Thyroid gland (tissue), 4 donors: ENCODE measurements around the gene INTS11. TPM values are rescaled to one million over a fixed set of nuclear protein-coding genes. Genes with fewer than 3 reads are reported as not detected.

ENCODE experiments used
- DNase-seq, 2 donors: peaks; one replicate each; pipeline ENCODE4 v3.0.0-alpha.2; 2019
- H3K27ac ChIP-seq, 3 donors: fragments of 200-600 bp; sonication (generic); 1 replicate in 2 of 3; 2 replicates in 1 of 3; pipeline ENCODE4 v1.5.1; 2016 to 2019; ENCODE audit warnings: mild to moderate bottlenecking in 1 of 3, moderate library complexity in 1 of 3
- H3K27me3 ChIP-seq: fragments of 200-600 bp; sonication (generic); one replicate; pipeline ENCODE4 v1.5.1; 2019
- H3K36me3 ChIP-seq, 2 donors: fragments of 200-600 bp; sonication (generic); one replicate each; pipeline ENCODE4 v1.5.1; 2016 to 2019
- H3K4me1 ChIP-seq, 2 donors: fragments of 200-600 bp; sonication (generic); one replicate each; pipeline ENCODE4 v1.5.1; 2017 to 2019
- H3K4me3 ChIP-seq, 3 donors: fragments of 200-600 bp; sonication (generic); replicated peaks in 1 of 3; 1 replicate in 2 of 3; 2 replicates in 1 of 3; pipeline ENCODE4 v1.5.1; 2016; ENCODE audit warnings: mild to moderate bottlenecking in 1 of 3
- H3K9me3 ChIP-seq: fragments of 200-600 bp; sonication (generic); one replicate; pipeline ENCODE4 v1.5.1; 2017
- POLR2A ChIP-seq, 2 donors: fragments of 450-650 bp; IDR thresholded peaks; one replicate each; pipeline ENCODE4 v1.6.1; 2017; ENCODE audit warnings: antibody characterized with exemption in 2 of 2, mild to moderate bottlenecking in 2 of 2, moderate library complexity in 1 of 2
- WGBS, 2 donors: methylation state at CpG; one replicate each; pipeline ENCODE4 v1.1.5; 2017; 5-methylcytosine and 5-hydroxymethylcytosine counted together
- intact Hi-C: fragments of 100-400 bp; cut with DNase I; formaldehyde crosslinking; loops from one replicate; pipeline ENCODE4 v1.15.1; 2023
- total RNA-seq, 4 donors: library from RNA; depleted of rRNA; stranded (reverse); fragments of >200 nt; gene quantifications; one replicate each; pipeline ENCODE4 v1.2.3, GENCODE V29; 2016
- TF ChIP-seq, protein P1 (sequence below), 6 experiments: fragments of 200-600 bp in 3 of 6; fragments of 450-650 bp in 3 of 6; sonication (generic) in 3 of 6; IDR thresholded peaks; one replicate each; pipeline ENCODE4 v1.5.1; 2016 to 2019; ENCODE audit warnings: antibody characterized with exemption in 6 of 6, mild to moderate bottlenecking in 2 of 6, inconsistent platforms in 1 of 6, moderate library complexity in 1 of 6

The INTS11 gene
- total RNA-seq, 4 donors from 2014 or later: 68.9 to 116 (median 94.7) TPM

DNA sequence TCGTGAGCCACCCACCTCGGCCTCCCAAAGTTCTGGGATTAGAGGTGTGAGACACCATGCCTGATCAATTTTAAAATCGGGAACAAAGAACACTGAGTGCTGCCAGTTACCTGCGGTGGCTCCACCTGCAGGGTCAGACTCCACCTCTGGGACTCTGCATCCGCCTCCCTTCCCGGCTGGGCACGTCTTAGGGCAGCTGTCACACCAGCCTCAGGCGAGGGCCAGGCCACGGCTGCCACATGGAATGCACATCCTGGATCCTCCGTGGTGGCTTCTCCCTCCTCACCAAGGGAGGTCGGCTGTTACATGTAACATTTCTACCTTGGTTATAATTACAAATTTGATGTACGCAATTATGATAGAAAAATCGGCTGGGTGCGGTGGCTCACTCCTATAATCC, 39.8 kb upstream of the INTS11 start:
- no peak for TF ChIP-seq POLR2A (IDR thresholded peaks at IDR 0.05)
- TF ChIP-seq, protein P1, sequence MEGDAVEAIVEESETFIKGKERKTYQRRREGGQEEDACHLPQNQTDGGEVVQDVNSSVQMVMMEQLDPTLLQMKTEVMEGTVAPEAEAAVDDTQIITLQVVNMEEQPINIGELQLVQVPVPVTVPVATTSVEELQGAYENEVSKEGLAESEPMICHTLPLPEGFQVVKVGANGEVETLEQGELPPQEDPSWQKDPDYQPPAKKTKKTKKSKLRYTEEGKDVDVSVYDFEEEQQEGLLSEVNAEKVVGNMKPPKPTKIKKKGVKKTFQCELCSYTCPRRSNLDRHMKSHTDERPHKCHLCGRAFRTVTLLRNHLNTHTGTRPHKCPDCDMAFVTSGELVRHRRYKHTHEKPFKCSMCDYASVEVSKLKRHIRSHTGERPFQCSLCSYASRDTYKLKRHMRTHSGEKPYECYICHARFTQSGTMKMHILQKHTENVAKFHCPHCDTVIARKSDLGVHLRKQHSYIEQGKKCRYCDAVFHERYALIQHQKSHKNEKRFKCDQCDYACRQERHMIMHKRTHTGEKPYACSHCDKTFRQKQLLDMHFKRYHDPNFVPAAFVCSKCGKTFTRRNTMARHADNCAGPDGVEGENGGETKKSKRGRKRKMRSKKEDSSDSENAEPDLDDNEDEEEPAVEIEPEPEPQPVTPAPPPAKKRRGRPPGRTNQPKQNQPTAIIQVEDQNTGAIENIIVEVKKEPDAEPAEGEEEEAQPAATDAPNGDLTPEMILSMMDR (IDR thresholded peaks at IDR 0.05): no peak
- no peak for DNase-seq
- Histone ChIP-seq H3K9me3 (no peaks in the 10 kb centered on the region), H3K27ac (no peak overlapping the region), H3K4me1 (peaks cover 10 to 23% of the 10 kb centered on the region in 2 donors), H3K27me3 (no peaks in the 10 kb centered on the region), H3K4me3 (no peak overlapping the region), H3K36me3 (no peaks in the 10 kb centered on the region)
- intact Hi-C loops: no loop called here
- 81% methylated on average over 12 to 14 of the region's 14 CpGs for WGBS, 2 donors

DNA sequence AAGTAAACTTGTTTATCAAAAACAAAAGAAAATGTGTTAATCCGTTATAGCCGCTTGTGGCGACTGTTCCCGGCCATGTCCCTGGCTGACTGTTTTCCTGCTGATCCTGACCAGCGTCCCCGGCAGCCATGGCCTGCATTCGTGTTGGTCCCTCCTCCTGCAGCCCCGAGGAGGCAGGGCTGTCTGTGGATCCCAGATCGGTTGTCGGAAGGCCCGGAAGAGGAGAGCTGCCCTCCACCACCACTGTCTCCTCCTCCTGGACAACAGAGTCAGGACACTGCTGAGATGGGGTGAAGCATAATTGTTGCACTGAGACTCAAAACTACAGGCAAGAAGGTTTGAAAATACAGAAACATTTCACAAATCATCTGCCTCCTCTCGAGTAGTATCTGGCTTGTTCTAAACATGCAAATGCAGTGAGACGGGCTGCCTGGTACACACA, 37.5 kb upstream of the INTS11 start:
- intact Hi-C loops: no loop called here
- 28 to 30% methylated on average over 9 to 13 of the region's 13 CpGs for WGBS, 2 donors
- Histone ChIP-seq H3K4me1 (peaks cover 28 to 45% of the 10 kb centered on the region in 2 donors), H3K4me3 (no peak overlapping the region), H3K9me3 (no peaks in the 10 kb centered on the region), H3K27me3 (no peaks in the 10 kb centered on the region), H3K36me3 (no peaks in the 10 kb centered on the region), H3K27ac (peak overlapping the region in 1 of 3 donors; percentile 44)
- TF ChIP-seq POLR2A (IDR thresholded peaks at IDR 0.05): no peak
- TF ChIP-seq, protein P1 (IDR thresholded peaks at IDR 0.05): no peak
- DNase-seq: no peak

DNA sequence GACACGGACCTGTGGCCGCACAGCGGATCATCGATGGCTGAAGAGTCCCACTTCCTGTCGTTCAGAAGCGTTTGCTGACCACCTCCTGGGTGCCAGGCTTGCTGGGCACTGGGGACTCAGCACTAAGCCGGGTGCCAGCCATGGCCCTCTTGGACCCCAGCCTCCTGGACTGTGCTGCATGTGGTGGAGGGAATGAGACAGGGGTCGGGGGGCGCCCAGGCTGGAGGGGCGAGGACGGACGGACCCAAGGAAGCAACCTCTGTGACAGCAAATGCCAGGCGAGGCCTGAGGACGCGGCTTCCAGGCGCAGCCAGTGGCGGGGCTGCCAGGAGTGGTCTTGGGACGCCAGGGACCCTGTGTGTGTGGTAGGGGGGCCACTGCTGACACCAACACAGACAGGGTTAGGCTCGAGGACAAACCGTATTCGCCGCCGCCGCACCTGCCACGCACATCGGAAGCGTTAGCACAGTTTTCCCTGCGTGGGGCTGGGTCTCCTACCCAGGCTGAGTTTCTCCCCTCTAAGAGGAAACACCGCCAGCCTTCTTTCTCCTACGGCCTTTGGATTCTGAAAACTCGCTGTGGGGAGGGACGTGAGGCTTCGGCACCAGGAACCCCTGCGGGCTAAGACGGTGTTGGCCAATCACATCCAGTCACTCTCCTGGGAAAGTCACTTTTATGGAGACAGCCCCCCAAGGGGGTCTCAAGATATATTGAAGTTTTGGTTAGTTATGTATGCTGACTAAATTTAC, 36.9 kb upstream of the INTS11 start:
- WGBS, 2 donors: 79% methylated on average over 27 of the region's 35 CpGs
- no peak for TF ChIP-seq POLR2A (IDR thresholded peaks at IDR 0.05)
- TF ChIP-seq, protein P1 (IDR thresholded peaks at IDR 0.05): no peak
- H3K4me1 ChIP-seq: peaks cover 34 to 51% of the 10 kb centered on the region in 2 donors
- intact Hi-C loops: no loop called here
- no peaks in the 10 kb centered on the region for H3K36me3 ChIP-seq
- no peak overlapping the region for H3K4me3 ChIP-seq
- H3K27ac ChIP-seq: peak overlapping the region in 1 of 3 donors; percentile 44
- no peak for DNase-seq
- H3K9me3 ChIP-seq: no peaks in the 10 kb centered on the region
- no peaks in the 10 kb centered on the region for H3K27me3 ChIP-seq

DNA sequence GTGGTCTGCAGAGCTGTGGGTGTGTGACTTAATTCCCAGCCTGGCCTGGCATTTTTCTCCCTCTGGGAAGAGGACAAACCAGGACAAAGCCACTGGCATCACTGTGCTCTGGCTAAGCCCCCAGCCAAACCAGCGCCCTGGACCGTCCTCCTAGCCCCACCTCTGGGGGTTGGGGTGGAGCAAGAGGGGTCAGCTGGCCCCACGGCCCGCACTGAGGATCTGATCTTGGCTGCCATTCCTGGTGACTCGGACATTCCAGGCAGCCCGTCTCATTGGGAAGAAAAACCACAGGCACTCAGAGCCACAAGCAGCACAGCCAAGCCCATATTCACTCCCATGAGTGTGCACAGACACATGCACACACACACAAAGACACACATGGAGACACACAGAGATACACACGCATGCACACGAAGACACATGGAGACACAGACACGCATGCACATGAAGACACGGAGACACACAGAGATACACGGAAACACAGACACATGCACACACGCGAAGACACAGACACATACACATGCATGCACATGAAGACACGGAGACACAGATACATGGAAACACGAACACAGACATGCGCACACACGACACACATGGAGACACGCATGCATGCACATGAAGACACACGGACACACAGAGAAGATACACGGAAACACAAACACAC, 36.2 kb upstream of the INTS11 start:
- Histone ChIP-seq H3K27ac (peak overlapping the region in 2 of 3 donors; percentile 86 to 87), H3K27me3 (no peaks in the 10 kb centered on the region), H3K4me3 (no peak overlapping the region), H3K9me3 (no peaks in the 10 kb centered on the region), H3K4me1 (peaks cover 40 to 59% of the 10 kb centered on the region in 2 donors), H3K36me3 (no peaks in the 10 kb centered on the region)
- 71 to 76% methylated on average over 17 to 19 of the region's 20 CpGs for WGBS, 2 donors
- no peak for TF ChIP-seq POLR2A (IDR thresholded peaks at IDR 0.05)
- DNase-seq: peak in 1 of 2 donors; percentile 47
- intact Hi-C loops: no loop called here

DNA sequence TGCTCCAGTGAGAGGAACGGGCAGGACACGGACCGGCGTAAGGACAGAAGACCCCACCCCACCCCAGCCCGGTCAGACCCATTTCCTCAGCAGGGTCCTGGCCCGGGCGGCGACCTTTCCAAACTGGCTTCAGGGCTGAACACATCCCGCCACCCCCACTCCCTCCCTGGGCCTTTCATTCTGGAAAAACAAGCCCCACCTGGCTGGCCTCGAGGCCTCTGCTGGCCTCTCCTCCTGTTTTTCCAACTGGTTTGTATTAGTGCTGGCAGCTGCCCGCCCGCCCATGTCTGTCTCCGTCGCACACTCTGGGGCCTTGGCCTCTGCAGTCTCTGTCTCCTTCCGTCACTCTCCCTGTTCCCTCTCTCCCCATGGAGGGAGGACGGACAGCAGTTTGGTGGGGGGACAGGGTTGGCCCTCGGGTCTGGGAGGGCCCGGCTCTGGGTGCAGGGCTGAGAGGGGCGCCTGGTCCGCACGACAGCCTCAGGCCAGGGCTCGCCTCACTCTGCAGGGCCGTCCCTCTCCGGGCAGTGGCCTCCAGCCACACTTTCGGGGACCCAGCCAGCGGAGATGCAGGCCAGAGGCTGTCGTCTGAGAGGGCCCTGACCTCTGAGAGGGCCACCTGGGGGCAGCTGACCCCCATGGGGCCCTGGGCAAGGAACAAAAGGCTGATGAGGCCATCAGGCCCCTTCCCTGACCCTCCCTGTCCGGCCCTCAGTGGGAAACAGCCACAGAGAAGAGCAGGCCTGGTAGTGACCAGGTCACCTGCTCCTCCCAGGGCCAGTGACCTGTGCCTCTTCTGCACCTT, 35.4 kb upstream of the INTS11 start:
- Histone ChIP-seq H3K4me3 (no peak overlapping the region), H3K27me3 (no peaks in the 10 kb centered on the region), H3K9me3 (no peaks in the 10 kb centered on the region), H3K36me3 (no peaks in the 10 kb centered on the region), H3K4me1 (peaks cover 43 to 67% of the 10 kb centered on the region in 2 donors), H3K27ac (peak overlapping the region; percentile 41 to 87 (median 86))
- intact Hi-C loops: loop anchor here (5.0 kb wide), 1 partner anchor 43 kb away; no protein-coding TSS in a partner anchor
- 29 to 40% methylated on average over 9 to 14 of the region's 28 CpGs for whole genome bisulfite sequencing, 2 donors
- peak; percentile 65 to 70 for DNase-seq
- TF ChIP-seq, protein P1 (IDR thresholded peaks at IDR 0.05): no peak
- TF ChIP-seq POLR2A (IDR thresholded peaks at IDR 0.05): no peak
